ENCODE data around the gene SLC25A44.

SLC25A44 gene

GRCh38 chr1:156193488-156194299 is at the start of gene SLC25A44:
Gene SLC25A44, plus strand, starts transcription at chr1:156194104. Its CDS starts 5,744 bp downstream, at chr1:156199848.
- DNase-seq = peak; percentile 98

- DNase-seq = no peak
Measured at GRCh38 chr1:156144742-156145141, 49.2 kb upstream of the SLC25A44 start.

- no peak for DNase-seq
Measured at GRCh38 chr1:156145650-156146019, 48.3 kb upstream of the SLC25A44 start.

- DNase-seq = peak; percentile 15
Measured at GRCh38 chr1:156146020-156146768, 47.7 kb upstream of the SLC25A44 start.

GRCh38 chr1:156146769-156147405 is 47.0 kb upstream of the SLC25A44 start:
- DNase-seq = no peak

GRCh38 chr1:156148216-156148615 is 45.7 kb upstream of the SLC25A44 start:
- DNase-seq = no peak

- DNase-seq = no peak
Measured at GRCh38 chr1:156149374-156150332, 44.3 kb upstream of the SLC25A44 start.

GRCh38 chr1:156150333-156151011 is 43.4 kb upstream of the SLC25A44 start:
- no peak for DNase-seq

GRCh38 chr1:156151093-156151688 is 42.7 kb upstream of the SLC25A44 start:
- DNase-seq = no peak

GRCh38 chr1:156152628-156153027 is 41.3 kb upstream of the SLC25A44 start:
- DNase-seq = no peak

GRCh38 chr1:156153362-156153761 is 40.5 kb upstream of the SLC25A44 start, which contains the start of gene SEMA4A:
Gene SEMA4A, plus strand, starts transcription at chr1:156153585. Its CDS starts 994 bp downstream, at chr1:156154579.
- DNase-seq = no peak

GRCh38 chr1:156154317-156154749 is 39.6 kb upstream of the SLC25A44 start:
- no peak for DNase-seq

- no peak for DNase-seq
Measured at GRCh38 chr1:156155756-156156510, 38.0 kb upstream of the SLC25A44 start.

GRCh38 chr1:156157506-156157905 is 36.4 kb upstream of the SLC25A44 start:
- DNase-seq = no peak

GRCh38 chr1:156157966-156158365 is 35.9 kb upstream of the SLC25A44 start:
- DNase-seq = no peak

- no peak for DNase-seq
Measured at GRCh38 chr1:156160000-156160742, 33.7 kb upstream of the SLC25A44 start.

GRCh38 chr1:156160743-156161171 is 33.1 kb upstream of the SLC25A44 start:
- DNase-seq = peak; percentile 30

GRCh38 chr1:156162430-156163037 is 31.4 kb upstream of the SLC25A44 start:
- DNase-seq = no peak

- no peak for DNase-seq
Measured at GRCh38 chr1:156163712-156164111, 30.2 kb upstream of the SLC25A44 start.
